Bronchial epithelial cell (primary cell): Measurements from ENCODE around the gene CHRNB2. TPM values are rescaled to one million over a fixed set of nuclear protein-coding genes. Genes with fewer than 3 reads are reported as not detected.
A peak's percentile ranks its signal among the peaks of the same experiment; 100 is the strongest.

Experiments
- DNase-seq: peaks from one replicate; pipeline ENCODE4 v3.0.0-alpha.2; 2010; ENCODE audit warnings: low read depth
- FAIRE-seq: peaks from 2 replicates; lab custom pipeline; 2011; peaks lifted over from hg19 to GRCh38; lab: Jason Lieb, UNC
- H3K27me3 ChIP-seq: 2 replicates; pipeline ENCODE4 v1.5.1; 2011; ENCODE audit warnings: low read length; ENCODE audit not compliant: control insufficient read depth, insufficient read depth
- H3K36me3 ChIP-seq: 2 replicates; pipeline ENCODE4 v1.5.1; 2011; ENCODE audit warnings: low read length; ENCODE audit not compliant: control insufficient read depth, insufficient read depth
- H3K4me3 ChIP-seq: 2 replicates; pipeline ENCODE4 v1.5.1; 2011; ENCODE audit warnings: mild to moderate bottlenecking, low read depth, low read length, control low read depth
- total RNA-seq: library from RNA; depleted of rRNA; stranded (reverse); fragments of >200 nt; gene quantifications from 2 replicates; pipeline ENCODE4 v1.2.1, GENCODE V29; 2014
- TF ChIP-seq, protein P1 (sequence below): IDR thresholded peaks from 2 replicates; pipeline ENCODE4 v1.5.1; 2011; ENCODE audit warnings: mild to moderate bottlenecking, moderate library complexity, low read length, control low read depth, inconsistent platforms; ENCODE audit not compliant: insufficient read depth, severe bottlenecking

Gene CHRNB2
- total RNA-seq, 1 donor from 2014 or later, result not detected

DNA sequence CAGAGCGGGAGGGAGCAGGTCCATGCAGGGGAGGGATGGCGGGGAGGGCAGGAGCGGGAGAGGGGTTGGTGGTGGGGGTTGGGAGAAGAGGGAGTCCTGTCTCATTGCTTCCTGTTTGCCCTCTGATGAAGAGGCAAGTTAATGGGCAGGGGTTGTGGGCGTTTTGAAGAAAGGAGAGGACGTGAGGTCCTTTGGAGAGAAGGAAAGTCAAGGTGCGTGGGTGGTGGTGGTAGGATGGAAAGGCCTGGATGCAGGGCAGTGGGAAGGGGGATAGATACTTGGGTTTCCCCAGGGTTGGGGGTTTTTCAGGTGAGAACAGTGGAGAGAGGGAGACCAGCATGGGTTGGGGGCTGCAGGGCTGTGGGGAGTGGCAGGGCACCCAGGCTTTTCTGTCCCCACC is 26.3 kb upstream of the CHRNB2 start:
- Histone ChIP-seq H3K4me3 (no peak overlapping the region), H3K27me3 (peaks cover 10% of the 10 kb centered on the region), H3K36me3 (no peaks in the 10 kb centered on the region)
- TF ChIP-seq, protein P1, sequence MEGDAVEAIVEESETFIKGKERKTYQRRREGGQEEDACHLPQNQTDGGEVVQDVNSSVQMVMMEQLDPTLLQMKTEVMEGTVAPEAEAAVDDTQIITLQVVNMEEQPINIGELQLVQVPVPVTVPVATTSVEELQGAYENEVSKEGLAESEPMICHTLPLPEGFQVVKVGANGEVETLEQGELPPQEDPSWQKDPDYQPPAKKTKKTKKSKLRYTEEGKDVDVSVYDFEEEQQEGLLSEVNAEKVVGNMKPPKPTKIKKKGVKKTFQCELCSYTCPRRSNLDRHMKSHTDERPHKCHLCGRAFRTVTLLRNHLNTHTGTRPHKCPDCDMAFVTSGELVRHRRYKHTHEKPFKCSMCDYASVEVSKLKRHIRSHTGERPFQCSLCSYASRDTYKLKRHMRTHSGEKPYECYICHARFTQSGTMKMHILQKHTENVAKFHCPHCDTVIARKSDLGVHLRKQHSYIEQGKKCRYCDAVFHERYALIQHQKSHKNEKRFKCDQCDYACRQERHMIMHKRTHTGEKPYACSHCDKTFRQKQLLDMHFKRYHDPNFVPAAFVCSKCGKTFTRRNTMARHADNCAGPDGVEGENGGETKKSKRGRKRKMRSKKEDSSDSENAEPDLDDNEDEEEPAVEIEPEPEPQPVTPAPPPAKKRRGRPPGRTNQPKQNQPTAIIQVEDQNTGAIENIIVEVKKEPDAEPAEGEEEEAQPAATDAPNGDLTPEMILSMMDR, result no peak
- FAIRE-seq (no peak), DNase-seq (no peak)

DNA sequence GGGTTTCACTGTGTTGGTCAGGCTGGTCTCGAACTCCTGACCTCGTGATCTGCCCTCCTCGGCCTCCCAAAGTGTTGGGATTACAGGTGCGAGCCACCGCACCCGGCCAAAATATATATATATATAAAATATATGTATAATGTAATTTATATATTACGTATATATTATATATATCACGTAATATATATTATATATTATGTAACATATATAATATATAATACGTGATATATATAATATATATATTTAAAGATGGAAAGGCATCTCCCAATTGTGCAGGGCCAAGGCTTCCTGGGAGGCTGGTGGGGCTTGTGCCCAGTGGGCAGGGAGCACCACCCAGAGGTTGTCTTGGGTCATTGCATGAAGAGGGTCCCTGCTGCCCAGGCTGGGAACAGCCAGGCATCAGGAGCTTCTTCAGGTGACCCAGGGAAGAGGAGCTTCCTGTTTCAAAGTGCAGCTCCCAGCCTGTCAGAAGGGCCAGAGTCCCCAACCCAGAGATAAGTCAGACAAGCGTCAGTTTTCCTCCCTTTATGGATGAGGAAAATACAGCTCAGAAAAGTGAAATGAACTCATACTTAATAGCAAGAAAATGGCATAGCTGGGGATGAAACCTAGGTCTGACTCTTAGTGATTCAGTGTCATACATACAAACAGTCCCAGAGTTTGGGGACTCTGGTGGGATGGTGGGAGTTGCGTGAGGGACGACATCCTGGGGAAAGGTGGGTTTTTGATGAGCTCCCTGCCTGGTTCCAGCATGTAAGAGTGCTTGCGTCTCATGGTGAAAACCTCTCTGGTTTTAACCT is 21.1 kb upstream of the CHRNB2 start:
- TF ChIP-seq, protein P1, result peak; percentile 62
- Histone ChIP-seq H3K4me3 (no peak overlapping the region), H3K36me3 (peaks cover 7% of the 10 kb centered on the region), H3K27me3 (peaks cover 7% of the 10 kb centered on the region)
- DNase-seq (peak; percentile 51), FAIRE-seq (no peak)

DNA sequence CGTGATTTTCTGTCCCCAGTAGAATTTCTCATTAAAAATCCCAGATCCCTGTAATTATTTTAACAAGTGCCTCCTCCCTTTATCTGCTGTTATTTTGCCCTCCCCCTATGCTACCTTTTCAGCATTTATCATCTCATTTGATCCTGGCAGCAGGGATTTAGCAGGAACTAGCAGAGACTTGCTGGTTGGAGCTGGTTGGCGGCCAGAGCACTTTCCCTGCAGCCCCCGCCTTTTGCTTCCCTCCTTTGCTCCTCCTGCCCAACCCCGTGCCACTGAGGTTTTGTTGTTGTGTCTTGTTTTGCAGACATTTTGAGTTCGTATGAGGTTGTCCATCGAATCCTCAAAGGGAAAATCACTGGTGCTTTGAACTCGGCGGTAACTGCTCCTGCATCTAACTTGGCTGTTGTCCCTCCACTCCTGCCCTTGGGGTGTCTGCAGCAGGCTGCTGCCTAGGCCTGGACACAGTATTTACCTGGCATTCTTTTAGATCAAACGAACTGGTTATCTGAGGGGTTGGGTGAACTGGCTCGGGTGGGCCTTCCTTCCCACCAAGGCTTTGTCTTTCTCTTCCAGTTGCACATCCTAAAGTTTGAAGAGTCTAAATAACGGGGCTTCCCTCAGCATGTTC is 20.4 kb upstream of the CHRNB2 start:
- peak; percentile 24 for DNase-seq
- TF ChIP-seq, protein P1, result no peak
- Histone ChIP-seq H3K36me3 (peaks cover 14% of the 10 kb centered on the region), H3K4me3 (no peak overlapping the region), H3K27me3 (peaks cover 4% of the 10 kb centered on the region)
- FAIRE-seq, result no peak

DNA sequence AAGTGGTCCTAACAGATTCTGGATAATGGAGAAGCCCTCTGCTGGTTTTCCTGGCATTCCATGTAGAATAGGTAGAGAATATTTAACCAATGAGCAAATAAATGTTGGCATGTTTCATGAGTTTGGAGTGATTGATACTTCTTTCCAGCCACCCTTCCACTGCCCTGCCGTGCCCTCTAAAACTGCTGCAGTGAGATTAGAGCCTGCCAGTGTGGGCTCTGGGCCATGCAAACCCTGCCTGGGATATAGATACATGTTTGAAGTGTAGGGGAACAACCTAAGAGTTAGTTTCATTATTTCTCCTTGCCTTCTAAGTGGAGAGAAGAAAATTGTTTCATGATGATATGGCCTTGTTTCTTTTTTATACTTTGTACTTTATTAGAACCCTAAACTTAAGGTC is 19.6 kb upstream of the CHRNB2 start:
- Histone ChIP-seq H3K36me3 (peaks cover 22% of the 10 kb centered on the region), H3K4me3 (no peak overlapping the region), H3K27me3 (peaks cover 3% of the 10 kb centered on the region)
- TF ChIP-seq, protein P1, result no peak
- no peak for DNase-seq
- no peak for FAIRE-seq

DNA sequence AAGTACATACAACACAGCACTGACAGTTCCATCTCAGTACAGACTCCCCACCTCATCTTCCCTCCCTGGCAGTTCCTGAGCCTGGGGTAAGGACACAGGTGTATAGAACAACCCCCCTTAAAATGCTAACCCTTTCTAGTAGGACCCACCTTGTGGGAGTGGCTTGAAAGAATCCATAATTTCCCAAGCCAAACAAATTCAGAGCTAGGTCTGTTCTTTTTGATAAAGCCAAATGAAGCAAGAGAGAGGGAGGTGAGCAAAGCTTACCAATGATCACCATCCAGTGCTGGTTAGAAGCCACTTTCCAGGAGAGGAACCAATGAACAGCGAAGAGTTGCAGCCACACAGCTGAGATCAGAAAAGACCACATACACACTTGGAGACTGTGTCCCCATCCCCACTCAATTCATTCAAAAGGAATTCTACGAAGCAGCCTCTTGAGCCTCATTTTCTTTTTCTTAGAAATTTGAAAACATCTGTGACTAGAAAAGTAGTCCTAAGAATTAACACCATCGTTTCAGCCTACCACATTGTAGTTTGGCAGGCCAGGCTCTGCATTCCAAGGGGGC is 18.3 kb upstream of the CHRNB2 start:
- Histone ChIP-seq H3K4me3 (no peak overlapping the region), H3K36me3 (peaks cover 26% of the 10 kb centered on the region), H3K27me3 (peaks cover 2% of the 10 kb centered on the region)
- DNase-seq (no peak), FAIRE-seq (no peak)
- TF ChIP-seq, protein P1, result no peak
